Activated naive CD8-positive, alpha-beta T cell treated with anti-CD3 and anti-CD28 coated beads, Interleukin-2, amount 50 U/mL, for 24 hours (primary cell): ENCODE results near the gene RNF11.

Experiments used
- ATAC-seq: fragments of 150-1000 bp; cut with Tn5 transposase; one replicate; pipeline ENCODE4 v1.10.0; 2021
- DNase-seq: peaks from one replicate; pipeline ENCODE4 v3.0.0; 2021
- H3K27ac Mint-ChIP-seq: one replicate; pipeline ENCODE4 v1.8.0; 2021; ENCODE audit warnings: mild to moderate bottlenecking, mixed read lengths
- H3K27me3 Mint-ChIP-seq: one replicate; pipeline ENCODE4 v1.8.0; 2021; ENCODE audit warnings: mixed read lengths
- H3K36me3 Mint-ChIP-seq: one replicate; pipeline ENCODE4 v1.8.0; 2021; ENCODE audit warnings: low read depth, mixed read lengths
- H3K4me1 Mint-ChIP-seq: one replicate; pipeline ENCODE4 v1.8.0; 2021; ENCODE audit warnings: mixed read lengths
- H3K4me3 Mint-ChIP-seq: one replicate; pipeline ENCODE4 v1.8.0; 2021; ENCODE audit warnings: mild to moderate bottlenecking, moderate library complexity, mixed read lengths
- H3K9me3 Mint-ChIP-seq: one replicate; pipeline ENCODE4 v1.8.0; 2021; ENCODE audit warnings: mixed read lengths

RNF11 gene

DNA sequence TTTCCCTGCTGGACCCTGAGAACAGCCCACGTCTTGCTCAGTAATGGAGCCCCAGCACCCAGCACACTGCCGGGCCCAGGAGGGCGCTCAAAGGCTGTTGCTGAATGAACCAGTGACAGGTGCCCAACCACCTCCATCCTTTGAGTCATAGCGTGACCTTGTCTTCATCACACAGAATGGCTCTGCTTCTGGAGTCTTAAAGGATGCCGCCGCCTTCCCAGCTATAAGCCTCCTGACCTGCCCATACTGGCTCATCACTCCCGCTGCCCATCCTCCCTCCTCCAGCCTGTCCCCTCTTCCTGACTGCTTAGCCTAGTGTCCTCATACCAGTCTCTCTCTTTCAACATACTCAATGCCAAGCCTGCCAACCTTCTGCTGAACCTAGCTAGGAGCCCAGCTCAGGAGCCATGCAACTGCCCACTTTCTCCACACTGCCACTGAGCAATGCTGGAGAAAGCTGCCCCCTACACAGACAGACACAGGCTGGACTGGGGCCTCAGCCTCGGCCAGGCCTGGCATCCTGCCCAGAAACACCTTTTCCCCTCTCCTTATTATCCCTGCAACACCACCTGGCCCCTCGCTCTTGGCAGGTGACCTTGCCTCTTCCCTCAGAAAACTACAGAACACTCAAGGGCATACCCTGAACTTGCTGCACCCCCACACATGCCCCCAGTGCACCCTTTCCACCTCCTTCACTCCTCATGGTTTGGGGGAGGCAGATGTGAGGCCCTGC is 80.2 kb downstream of the RNF11 start:
- ATAC-seq (no peak), DNase-seq (no peak)
- Mint-ChIP-seq H3K36me3 (no peaks in the 10 kb centered on the region), H3K4me3 (no peak overlapping the region), H3K4me1 (peaks cover 13% of the 10 kb centered on the region), H3K27ac (no peak overlapping the region), H3K9me3 (no peaks in the 10 kb centered on the region), H3K27me3 (peaks cover 1% of the 10 kb centered on the region)

DNA sequence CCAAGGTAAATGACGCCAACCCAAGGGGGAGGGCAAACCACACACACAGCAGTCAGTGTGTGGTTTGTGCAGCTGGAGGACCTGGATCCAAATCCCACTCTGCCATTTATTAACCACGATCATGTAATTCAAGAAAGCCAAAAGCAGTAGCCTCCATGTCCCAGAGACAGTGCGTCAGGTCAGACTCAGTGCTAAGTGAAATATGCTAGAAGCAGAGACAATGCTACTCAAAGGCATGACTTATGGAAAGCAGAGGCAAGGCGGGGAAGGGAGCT is 80.7 kb downstream of the RNF11 start:
- Mint-ChIP-seq H3K9me3 (no peaks in the 10 kb centered on the region), H3K36me3 (no peaks in the 10 kb centered on the region), H3K4me3 (no peak overlapping the region), H3K27ac (no peak overlapping the region), H3K27me3 (peaks cover 1% of the 10 kb centered on the region), H3K4me1 (peaks cover 13% of the 10 kb centered on the region)
- DNase-seq (no peak), ATAC-seq (no peak)

DNA sequence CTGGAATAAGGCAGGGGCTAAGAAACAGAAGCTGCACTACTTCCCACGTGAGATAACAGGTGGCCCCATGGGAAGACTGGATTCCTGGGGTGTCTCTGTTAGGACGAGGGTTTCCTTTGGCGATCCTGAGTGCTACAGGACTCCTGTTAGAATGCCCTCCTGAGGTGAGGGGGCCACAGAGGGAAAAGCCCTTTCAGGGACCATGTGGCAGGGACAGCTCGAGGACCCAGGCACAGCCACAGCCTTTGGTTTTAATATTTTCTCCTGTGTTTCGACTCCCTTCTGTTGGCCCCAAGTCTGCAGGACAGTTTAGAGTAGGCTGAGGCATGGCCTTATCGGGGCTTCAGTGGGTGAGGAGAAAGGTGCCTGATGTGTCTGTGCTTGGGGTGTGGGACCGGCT is 81.7 kb downstream of the RNF11 start:
- Mint-ChIP-seq H3K27ac (no peak overlapping the region), H3K4me1 (peaks cover 13% of the 10 kb centered on the region), H3K9me3 (no peaks in the 10 kb centered on the region), H3K4me3 (no peak overlapping the region), H3K36me3 (no peaks in the 10 kb centered on the region), H3K27me3 (peaks cover 1% of the 10 kb centered on the region)
- no peak for ATAC-seq
- DNase-seq = no peak

DNA sequence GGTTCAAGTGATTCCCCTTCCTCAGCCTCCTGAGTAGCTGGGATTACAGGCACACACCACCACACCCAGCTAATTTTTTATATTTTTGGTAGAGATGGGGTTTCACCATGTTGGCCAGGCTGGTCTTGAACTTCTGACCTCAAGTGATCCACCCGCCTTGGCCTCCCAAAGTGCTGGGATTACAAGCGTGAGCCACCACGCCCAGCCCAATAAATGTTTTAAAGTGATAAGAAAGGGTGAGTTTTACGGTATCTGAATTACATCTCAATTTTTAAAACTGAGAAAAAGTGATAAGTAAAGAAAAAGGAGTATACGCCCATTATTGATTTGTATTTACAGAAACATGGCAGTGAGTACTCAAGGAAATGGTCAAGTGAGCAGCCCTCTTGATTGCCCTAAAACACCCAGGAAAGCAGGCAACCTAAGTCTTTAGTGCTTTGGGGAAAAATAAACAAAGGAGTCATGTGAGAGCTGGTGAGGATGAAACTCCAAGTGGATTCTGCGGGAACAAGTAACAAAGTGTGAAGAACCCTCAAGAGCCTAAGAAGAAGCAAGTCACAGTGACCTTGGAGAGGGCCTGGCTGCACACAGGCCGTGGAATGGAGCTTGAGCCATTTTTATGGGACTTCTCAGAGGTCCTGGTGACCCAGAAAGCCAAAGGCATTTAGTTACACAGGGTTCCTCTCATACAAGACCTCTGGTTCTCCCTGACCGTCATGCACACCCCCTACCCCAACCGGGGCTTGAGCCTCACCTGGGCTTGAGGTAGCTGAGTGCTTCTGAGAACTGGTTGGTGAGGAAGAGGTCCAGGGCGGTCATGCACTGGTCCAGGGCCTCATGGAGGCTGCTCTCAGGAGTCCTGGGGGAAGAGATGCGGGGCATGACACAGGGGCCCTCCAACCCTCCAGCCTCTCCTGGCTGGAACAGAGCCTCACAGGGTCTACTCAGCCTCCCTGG is 85.2 kb downstream of the RNF11 start:
- Mint-ChIP-seq H3K36me3 (no peaks in the 10 kb centered on the region), H3K27ac (no peak overlapping the region), H3K27me3 (peaks cover 1% of the 10 kb centered on the region), H3K9me3 (no peaks in the 10 kb centered on the region), H3K4me1 (peaks cover 4% of the 10 kb centered on the region), H3K4me3 (no peak overlapping the region)
- no peak for ATAC-seq
- no peak for DNase-seq

DNA sequence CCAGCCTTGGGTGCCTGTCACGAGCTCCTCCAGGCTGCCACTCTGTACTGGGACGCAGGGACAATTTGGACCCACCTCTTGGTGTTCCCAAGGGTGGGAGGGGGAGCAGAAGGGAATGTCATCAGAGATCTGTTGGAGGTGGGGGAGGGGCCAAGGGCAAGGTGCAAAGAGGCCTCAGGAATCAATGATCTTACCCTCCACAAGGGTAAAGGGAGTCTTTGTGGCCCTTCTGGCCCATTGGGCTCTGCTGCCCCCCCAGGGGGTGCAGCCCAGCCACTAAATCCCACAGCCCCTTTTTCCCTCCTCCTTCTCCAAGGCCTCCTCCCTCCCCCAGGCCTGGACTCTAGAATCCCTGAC is 85.8 kb downstream of the RNF11 start:
- Mint-ChIP-seq H3K27ac (no peak overlapping the region), H3K9me3 (no peaks in the 10 kb centered on the region), H3K27me3 (peaks cover 1% of the 10 kb centered on the region), H3K4me3 (no peak overlapping the region), H3K36me3 (no peaks in the 10 kb centered on the region), H3K4me1 (no peaks in the 10 kb centered on the region)
- ATAC-seq = no peak
- DNase-seq = no peak

DNA sequence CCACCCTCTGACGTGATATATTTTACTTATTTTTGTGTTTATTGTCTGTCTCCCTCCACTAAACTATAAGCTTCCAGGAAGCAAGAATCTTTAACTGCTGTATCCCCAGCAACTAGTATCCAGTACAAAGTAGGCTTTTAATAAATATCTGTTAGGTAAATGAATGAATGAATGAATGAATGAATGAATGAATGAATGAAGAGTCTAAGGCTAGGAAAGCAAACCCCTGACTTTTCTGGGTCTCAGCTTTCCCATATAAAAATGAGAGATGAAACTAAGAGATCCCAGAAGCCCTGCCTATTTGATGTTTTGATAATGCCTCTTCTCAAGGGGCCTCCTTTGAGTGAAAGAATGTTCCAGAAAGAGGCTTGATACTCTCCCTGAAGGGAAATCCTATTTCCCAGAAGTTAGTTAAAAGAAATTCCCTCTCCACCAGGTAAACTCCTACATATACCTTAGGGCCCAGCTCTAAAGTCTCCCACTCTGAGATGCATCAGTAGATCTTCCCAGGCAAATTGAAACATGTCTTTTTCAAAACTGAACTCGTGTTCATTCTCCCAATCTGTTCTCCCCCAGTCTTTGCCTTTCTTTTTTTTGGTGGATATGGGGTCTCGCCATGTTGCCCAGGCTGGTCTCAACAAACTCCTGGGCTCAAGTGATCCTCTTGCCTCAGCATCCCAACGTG is 86.5 kb downstream of the RNF11 start:
- peaks cover 3% of the 10 kb centered on the region for H3K4me1 Mint-ChIP-seq
- ATAC-seq = no peak
- no peak overlapping the region for H3K27ac Mint-ChIP-seq
- no peak overlapping the region for H3K4me3 Mint-ChIP-seq
- peaks cover 1% of the 10 kb centered on the region for H3K27me3 Mint-ChIP-seq
- no peak for DNase-seq
- H3K9me3 Mint-ChIP-seq = no peaks in the 10 kb centered on the region
- H3K36me3 Mint-ChIP-seq = no peaks in the 10 kb centered on the region
